Coronary artery (tissue), 2 donors: Measurements from ENCODE around the gene PARVG.

Experiments
- DNase-seq: peaks from one replicate; pipeline ENCODE4 v3.0.0-alpha.2; 2017; ENCODE audit warnings: low spot score
- H3K27ac ChIP-seq, 2 donors: fragments of 200-600 bp; sonication (generic); one replicate each; pipeline ENCODE4 v1.5.1; 2016 to 2019
- H3K4me3 ChIP-seq: fragments of 200-600 bp; sonication (generic); 2 replicates; pipeline ENCODE4 v1.5.1; 2016; ENCODE audit warnings: mild to moderate bottlenecking, moderate library complexity
- CTCF ChIP-seq: fragments of 200-600 bp; sonication (generic); IDR thresholded peaks from one replicate; pipeline ENCODE4 v1.5.1; 2019; ENCODE audit warnings: antibody characterized with exemption

PARVG gene

GRCh38 chr22:44256556-44257485, 76.1 kb downstream of the PARVG start:
- H3K27ac ChIP-seq: no peak overlapping the region
- DNase-seq: peak; percentile 36
- TF ChIP-seq CTCF: no peak

More at GRCh38 chr22:44256556-44257485, 76.1 kb downstream of the PARVG start:
- no peak overlapping the region for H3K4me3 ChIP-seq
